NB4 (cell line): ENCODE data around the gene HSD17B12.
"Not testable (repeated sequence)": the region's sequence is repeated elsewhere in the genome, so short reads cannot be mapped to it uniquely, and the experiment has no call there.

Experiments used
- DNase-seq: peaks from one replicate; pipeline ENCODE4 v3.0.0; 2010; ENCODE audit warnings: low read depth
- H3K4me3 ChIP-seq: one replicate; pipeline ENCODE4 v1.5.1; 2011; ENCODE audit warnings: mild to moderate bottlenecking, low read depth, low read length, moderate library complexity
- CTCF ChIP-seq: IDR thresholded peaks from one replicate; pipeline ENCODE4 v1.5.1; 2012; ENCODE audit warnings: low read depth, low read length
- MAX ChIP-seq: IDR thresholded peaks from 2 replicates; pipeline ENCODE4 v1.6.1; 2011; ENCODE audit warnings: low read depth, low read length
- MYC ChIP-seq: IDR thresholded peaks from 2 replicates; pipeline ENCODE4 v1.6.1; 2011; ENCODE audit warnings: low read depth, low read length
- POLR2A ChIP-seq: IDR thresholded peaks from 2 replicates; pipeline ENCODE4 v1.6.1; 2011; ENCODE audit warnings: mild to moderate bottlenecking; ENCODE audit not compliant: insufficient read length; ENCODE audit errors: extremely low read depth

Gene HSD17B12

GRCh38 chr11:43760902-43761301, 80.4 kb downstream of the HSD17B12 start:
- TF ChIP-seq CTCF (no peak), MYC (no peak), MAX (no peak), POLR2A (no peak)
- H3K4me3 ChIP-seq, result no peak overlapping the region
- DNase-seq, result no peak

- TF ChIP-seq MAX (no peak), CTCF (no peak), MYC (no peak), POLR2A (no peak)
These were observed 84.7 kb downstream of the HSD17B12 start for GRCh38 chr11:43765194-43765593.

GRCh38 chr11:43768654-43769053, 88.1 kb downstream of the HSD17B12 start:
- H3K4me3 ChIP-seq, DNase-seq: not testable (repeated sequence)

More at GRCh38 chr11:43765194-43765593, 84.7 kb downstream of the HSD17B12 start:
- DNase-seq, result no peak
- H3K4me3 ChIP-seq, result no peak overlapping the region

GRCh38 chr11:43770173-43770572, 89.6 kb downstream of the HSD17B12 start:
- TF ChIP-seq CTCF (no peak), POLR2A (no peak), MAX (no peak), MYC (no peak)
- no peak for DNase-seq
- H3K4me3 ChIP-seq, result no peak overlapping the region

GRCh38 chr11:43772733-43773132, 92.2 kb downstream of the HSD17B12 start:
- TF ChIP-seq MYC (no peak), CTCF (no peak), MAX (no peak), POLR2A (no peak)

GRCh38 chr11:43774786-43775185, 94.2 kb downstream of the HSD17B12 start:
- H3K4me3 ChIP-seq, result no peak overlapping the region
- DNase-seq, result no peak
- TF ChIP-seq CTCF (no peak), MYC (no peak), POLR2A (no peak), MAX (no peak)

More at GRCh38 chr11:43772733-43773132, 92.2 kb downstream of the HSD17B12 start:
- H3K4me3 ChIP-seq, result no peak overlapping the region
- DNase-seq, result no peak
